H1 (cell line): ENCODE results near the gene CKLF. TPM values are rescaled to one million over a fixed set of nuclear protein-coding genes. Genes with fewer than 3 reads are reported as not detected.

Experiments
- CTCF ChIA-PET: fragments of 300-600 bp; sonication (Branson Sonifier 250); formaldehyde crosslinking; loops from one replicate; lab custom pipeline; 2021; ENCODE audit not compliant: partially characterized antibody; lab: Charles Lee
- POLR2A ChIA-PET: fragments of 300-600 bp; sonication (Branson Sonifier 250); formaldehyde crosslinking; loops from one replicate; lab custom pipeline; 2021; ENCODE audit warnings: inconsistent platforms; ENCODE audit not compliant: partially characterized antibody; lab: Charles Lee
- DNase-seq, 2 experiments: peaks; one replicate each; pipeline versions ENCODE4 v3.0.0 to v3.0.0-alpha.2; 2010 to 2022; ENCODE audit warnings: low spot score in 2 of 2, low read depth in 1 of 2, mixed read lengths in 1 of 2
- FAIRE-seq: peaks from 2 replicates; lab custom pipeline; 2011; peaks lifted over from hg19 to GRCh38; lab: Jason Lieb, UNC
- H2AFZ ChIP-seq: 2 replicates; pipeline ENCODE4 v1.8.1; 2012; ENCODE audit warnings: low read length, inconsistent platforms
- H2AK5ac ChIP-seq: 2 replicates; pipeline ENCODE4 v1.6.1; 2013; ENCODE audit warnings: low read depth, low read length
- H2BK120ac ChIP-seq: replicated peaks from 2 replicates; pipeline ENCODE3; 2013; ENCODE audit warnings: low read depth, low read length, inconsistent platforms
- H2BK12ac ChIP-seq: 2 replicates; pipeline ENCODE4 v1.6.1; 2013; ENCODE audit warnings: low read depth, low read length
- H2BK15ac ChIP-seq: 2 replicates; pipeline ENCODE4 v1.6.1; 2013; ENCODE audit warnings: low read length
- H2BK20ac ChIP-seq: 2 replicates; pipeline ENCODE4 v1.6.1; 2013; ENCODE audit warnings: low read length
- H2BK5ac ChIP-seq: 2 replicates; pipeline ENCODE4 v1.6.1; 2013; ENCODE audit warnings: low read depth, low read length
- H3K14ac ChIP-seq: 2 replicates; pipeline ENCODE4 v1.6.1; 2013; ENCODE audit warnings: inconsistent platforms; ENCODE audit not compliant: insufficient read length
- H3K18ac ChIP-seq: 2 replicates; pipeline ENCODE4 v1.6.1; 2013; ENCODE audit warnings: low read length; ENCODE audit errors: extremely low read depth
- H3K23ac ChIP-seq: 2 replicates; pipeline ENCODE4 v1.6.1; 2013; ENCODE audit warnings: inconsistent platforms; ENCODE audit not compliant: insufficient read length
- H3K23me2 ChIP-seq: 2 replicates; pipeline ENCODE4 v1.6.1; 2013; ENCODE audit warnings: low read depth, low read length
- H3K27ac ChIP-seq: 2 replicates; pipeline ENCODE4 v1.6.1; 2011; ENCODE audit warnings: low read depth, low read length, inconsistent platforms
- H3K27me3 ChIP-seq, 4 experiments: replicated peaks in 1 of 4; 1 replicate in 1 of 4; 2 replicates in 3 of 4; pipeline versions ENCODE4 v1.6.1 to v1.8.1; 2011 to 2013; ENCODE audit warnings: low read length in 3 of 4, mild to moderate bottlenecking in 3 of 4, inconsistent platforms in 2 of 4, mixed read lengths in 2 of 4, moderate library complexity in 1 of 4; ENCODE audit not compliant: control insufficient read depth in 3 of 4, insufficient read depth in 3 of 4; ENCODE audit errors: extremely low read depth in 1 of 4
- H3K36me3 ChIP-seq, 4 experiments: 2 replicates each; pipeline versions ENCODE4 v1.6.1 to v1.8.1; 2011 to 2013; ENCODE audit warnings: mild to moderate bottlenecking in 4 of 4, low read length in 3 of 4, moderate library complexity in 2 of 4, control low read depth in 1 of 4, inconsistent platforms in 1 of 4; ENCODE audit not compliant: insufficient read depth in 4 of 4, control insufficient read depth in 2 of 4
- H3K4ac ChIP-seq: replicated peaks from 2 replicates; pipeline ENCODE3; 2013; ENCODE audit warnings: low read length, low read depth, mixed read lengths, inconsistent platforms; ENCODE audit not compliant: insufficient read length
- H3K4me1 ChIP-seq, 4 experiments: replicated peaks in 1 of 4; 1 replicate in 1 of 4; 2 replicates in 3 of 4; pipeline versions ENCODE4 v1.6.1 to v1.8.1; 2011 to 2013; ENCODE audit warnings: low read length in 3 of 4, inconsistent platforms in 2 of 4, mixed read lengths in 1 of 4; ENCODE audit not compliant: insufficient read depth in 4 of 4, control insufficient read depth in 3 of 4
- H3K4me2 ChIP-seq, 2 experiments: 2 replicates each; pipeline versions ENCODE4 v1.6.1 to v1.8.1; 2011 to 2013; ENCODE audit warnings: low read depth in 2 of 2, low read length in 2 of 2, control low read depth in 1 of 2, inconsistent platforms in 1 of 2, mild to moderate bottlenecking in 1 of 2; ENCODE audit not compliant: insufficient read depth in 1 of 2
- H3K4me3 ChIP-seq, 4 experiments: fragments of 200-600, 300-600 bp in 1 of 4; sonication (generic), shearing (Covaris generic), sonication (Bioruptor Twin) in 1 of 4; 2 replicates each; pipeline versions ENCODE4 v1.5.1 to v1.8.1; 2011 to 2016; ENCODE audit warnings: low read length in 4 of 4, low read depth in 3 of 4, control low read depth in 2 of 4, inconsistent platforms in 2 of 4, mild to moderate bottlenecking in 2 of 4, mixed read lengths in 1 of 4, moderate library complexity in 1 of 4; ENCODE audit not compliant: insufficient read depth in 2 of 4; ENCODE audit errors: extremely low read depth in 1 of 4
- H3K56ac ChIP-seq: replicated peaks from 2 replicates; pipeline ENCODE3; 2013; ENCODE audit warnings: low read depth, mild to moderate bottlenecking, mixed read lengths, low read length, inconsistent platforms; ENCODE audit not compliant: insufficient read length
- H3K79me1 ChIP-seq: 2 replicates; pipeline ENCODE4 v1.6.1; 2013; ENCODE audit warnings: low read depth, low read length, control low read depth
- H3K79me2 ChIP-seq, 2 experiments: 2 replicates each; pipeline versions ENCODE4 v1.6.1 to v1.8.1; 2012 to 2013; ENCODE audit warnings: low read length in 2 of 2, mild to moderate bottlenecking in 2 of 2, inconsistent platforms in 1 of 2; ENCODE audit not compliant: insufficient read depth in 2 of 2, control insufficient read depth in 1 of 2
- H3K9ac ChIP-seq, 4 experiments: replicated peaks in 1 of 4; 1 replicate in 1 of 4; 2 replicates in 3 of 4; pipeline versions ENCODE4 v1.6.1 to v1.8.1; 2011 to 2013; ENCODE audit warnings: low read depth in 3 of 4, low read length in 3 of 4, control low read depth in 2 of 4, mild to moderate bottlenecking in 2 of 4, moderate library complexity in 2 of 4, inconsistent platforms in 1 of 4; ENCODE audit errors: extremely low read depth in 1 of 4
- H3K9me3 ChIP-seq, 2 experiments: 2 replicates each; pipeline versions ENCODE4 v1.6.1 to v1.8.1; 2012 to 2013; ENCODE audit warnings: mild to moderate bottlenecking in 2 of 2, moderate library complexity in 2 of 2, control low read depth in 1 of 2, inconsistent platforms in 1 of 2, low read depth in 1 of 2, low read length in 1 of 2, mixed read lengths in 1 of 2; ENCODE audit not compliant: insufficient read depth in 2 of 2
- H4K20me1 ChIP-seq, 2 experiments: replicated peaks in 1 of 2; 2 replicates each; pipeline versions ENCODE3 to v1.8.1; 2011 to 2013; ENCODE audit warnings: inconsistent platforms in 2 of 2, low read length in 2 of 2, mild to moderate bottlenecking in 1 of 2; ENCODE audit not compliant: insufficient read depth in 2 of 2, control insufficient read depth in 1 of 2
- H4K5ac ChIP-seq: 2 replicates; pipeline ENCODE4 v1.6.1; 2013; ENCODE audit warnings: low read length, low read depth, mixed read lengths, inconsistent platforms; ENCODE audit not compliant: insufficient read length
- H4K8ac ChIP-seq: 2 replicates; pipeline ENCODE4 v1.8.0; 2013; ENCODE audit warnings: mild to moderate bottlenecking, moderate library complexity, low read length, inconsistent platforms; ENCODE audit not compliant: insufficient read depth; ENCODE audit errors: extremely low read depth
- H4K91ac ChIP-seq: replicated peaks from 2 replicates; pipeline ENCODE3; 2013; ENCODE audit warnings: low read length, mixed read lengths, inconsistent platforms; ENCODE audit not compliant: insufficient read length
- ASH2L ChIP-seq: fragments of 200-600, 300-600 bp; sonication (generic); IDR thresholded peaks from one replicate; pipeline ENCODE4 v1.7.1; 2017; ENCODE audit warnings: low read length
- CBX5 ChIP-seq: fragments of 300-800, 300-1000 bp; sonication (generic); IDR thresholded peaks from 2 replicates; pipeline ENCODE4 v1.7.1; 2016; ENCODE audit warnings: antibody characterized with exemption, low read length, low read depth
- CBX8 ChIP-seq: fragments of 300-800, 300-1000 bp; sonication (generic); IDR thresholded peaks from 2 replicates; pipeline ENCODE4 v1.7.1; 2016; ENCODE audit warnings: low read depth, low read length, borderline replicate concordance
- EZH2 ChIP-seq: fragments of 200-600 bp; sonication (generic); IDR thresholded peaks from 2 replicates; pipeline ENCODE4 v1.7.1; 2012; ENCODE audit warnings: low read depth, mild to moderate bottlenecking, moderate library complexity, low read length, inconsistent platforms; ENCODE audit not compliant: severe bottlenecking
- GTF2F1 ChIP-seq: IDR thresholded peaks from 2 replicates; pipeline ENCODE4 v1.6.1; 2012; ENCODE audit warnings: low read depth, low read length, improper control_type of control experiment, borderline replicate concordance
- HDAC6 ChIP-seq: IDR thresholded peaks from one replicate; pipeline ENCODE4 v1.7.1; 2012; ENCODE audit warnings: low read depth, mild to moderate bottlenecking, inconsistent platforms, low read length, moderate library complexity
- KDM4A ChIP-seq: IDR thresholded peaks from one replicate; pipeline ENCODE4 v1.7.1; 2012; ENCODE audit warnings: low read depth, mild to moderate bottlenecking, moderate library complexity, low read length, inconsistent platforms; ENCODE audit not compliant: severe bottlenecking
- NANOG ChIP-seq: IDR thresholded peaks from 2 replicates; pipeline ENCODE4 v1.6.1; 2011; ENCODE audit warnings: low read length, low read depth, mild to moderate bottlenecking, inconsistent platforms; ENCODE audit not compliant: insufficient read depth, poor library complexity, severe bottlenecking
- POLR2A ChIP-seq, 2 experiments: IDR thresholded peaks; 1 replicate in 1 of 2; 2 replicates in 1 of 2; pipeline ENCODE4 v1.6.1; 2011; ENCODE audit warnings: low read depth in 2 of 2, low read length in 2 of 2, mild to moderate bottlenecking in 2 of 2; ENCODE audit errors: control extremely low read depth in 1 of 2
- POU5F1 ChIP-seq: IDR thresholded peaks from 2 replicates; pipeline ENCODE4 v1.6.1; 2011; ENCODE audit warnings: low read depth, mild to moderate bottlenecking, low read length, moderate library complexity
- SAP30 ChIP-seq: fragments of 300-600 bp; sonication (generic); IDR thresholded peaks from 2 replicates; pipeline ENCODE4 v1.7.1; 2012; ENCODE audit warnings: low read length, moderate library complexity, mild to moderate bottlenecking, inconsistent platforms; ENCODE audit not compliant: insufficient read depth, insufficient replicate concordance
- SIX5 ChIP-seq: IDR thresholded peaks from 2 replicates; pipeline ENCODE4 v1.6.1; 2011; ENCODE audit warnings: mild to moderate bottlenecking, low read depth, low read length
- TEAD4 ChIP-seq: IDR thresholded peaks from 2 replicates; pipeline ENCODE4 v1.6.1; 2012; ENCODE audit warnings: low read depth, low read length, inconsistent platforms, mixed read lengths
- USF2 ChIP-seq: IDR thresholded peaks from 2 replicates; pipeline ENCODE4 v1.6.1; 2011; ENCODE audit warnings: low read length, improper control_type of control experiment
- WGBS, 2 experiments: shearing (Covaris generic) in 1 of 2; methylation state at CpG; one replicate each; pipeline versions ENCODE4 v1.1.6 to v1.1.7; 2013 to 2015; ENCODE audit warnings: low lambda C conversion rate in 2 of 2, mixed read lengths in 2 of 2, inconsistent platforms in 1 of 2, low coverage in 1 of 2, missing lambda C conversion rate in 1 of 2; ENCODE audit not compliant: insufficient replicate concordance in 2 of 2, insufficient coverage in 1 of 2, insufficient read length in 1 of 2; ENCODE audit errors: extremely low coverage in 1 of 2, missing lambda C conversion rate in 1 of 2; 5-methylcytosine and 5-hydroxymethylcytosine counted together
- polyA plus RNA-seq, 7 experiments: library from polyadenylated mRNA; depleted of rRNA in 3 of 7; stranded (reverse) in 5 of 7; unstranded in 2 of 7; fragments of >200 nt in 5 of 7; fragments of 200-250 nt in 2 of 7; gene quantifications; 1 replicate in 5 of 7; 2 replicates in 1 of 7; 4 replicates in 1 of 7; pipeline versions ENCODE4 v1.2.1 to v1.2.3, GENCODE V29; 2011 to 2013; ENCODE audit warnings: missing spikeins in 2 of 7, mixed read lengths in 2 of 7
- total RNA-seq: library from RNA; stranded (reverse); fragmentation: NEBNext Ultra II Directional; extraction: Animal tissue kit (Norgen Biotek cat#: 25700); gene quantifications from 2 replicates; pipeline ENCODE4 v1.2.1, GENCODE V29; 2021

CKLF gene
- total and polyA plus RNA-seq, 2 of the 8 experiments (the other 6 are each of a cell fraction or from before 2014, with no cell fraction given): 21.1 to 63.5 TPM

GRCh38 chr16:66529475-66529874 lies 22.9 kb upstream of the CKLF start:
- Histone ChIP-seq H4K91ac (no peak overlapping the region), H2AK5ac (no peak overlapping the region), H3K9ac (no peak overlapping the region), H2BK5ac (no peak overlapping the region), H3K4me3 (no peak overlapping the region), H4K8ac (no peak overlapping the region), H2BK12ac (no peak overlapping the region), H3K23me2 (no peaks in the 10 kb centered on the region), H3K18ac (no peak overlapping the region), H3K36me3 (no peaks in the 10 kb centered on the region), H2BK15ac (no peak overlapping the region), H3K27ac (no peak overlapping the region), H3K4ac (no peak overlapping the region), H3K56ac (no peak overlapping the region), H2BK120ac (no peak overlapping the region), H3K4me1 (no peaks in the 10 kb centered on the region), H3K27me3 (no peaks in the 10 kb centered on the region), H3K79me1 (no peaks in the 10 kb centered on the region), H4K20me1 (no peaks in the 10 kb centered on the region), H3K23ac (no peak overlapping the region), H3K14ac (no peak overlapping the region), H3K4me2 (no peak overlapping the region), H4K5ac (no peak overlapping the region), H2BK20ac (no peak overlapping the region), H2AFZ (no peak overlapping the region), H3K79me2 (no peaks in the 10 kb centered on the region), H3K9me3 (no peaks in the 10 kb centered on the region)
- ChIA-PET POLR2A (interaction anchor here (1.1 to 2.5 kb wide), 3 partner anchors 13 to 70 kb away, joined by 3 to 6 read pairs (median 4); no protein-coding TSS in a partner anchor), CTCF (interaction anchor here (0.5 to 2.3 kb wide), 4 partner anchors 52 to 244 kb away, joined by 3 to 7 read pairs (median 4); no protein-coding TSS in a partner anchor)
- no peak for DNase-seq
- WGBS, 2 experiments: 84% methylated on average over 6 of the region's 6 CpGs; no CpG with 5 or more reads in 1 of the 2 experiments
- FAIRE-seq: no peak
- TF ChIP-seq POU5F1: no peak
- no peak for TF ChIP-seq SAP30
- TF ChIP-seq EZH2: no peak
- TF ChIP-seq CBX8: no peak
- no peak for TF ChIP-seq CBX5
- TF ChIP-seq ASH2L: no peak
- no peak for TF ChIP-seq GTF2F1
- no peak for TF ChIP-seq USF2
- no peak for TF ChIP-seq TEAD4
- no peak for TF ChIP-seq SIX5
- TF ChIP-seq POLR2A (IDR thresholded peaks at IDR 0.05; ENCODE audit: control extremely low read depth in 1 of 2, low read depth in 2 of 2, low read length in 2 of 2): no peak
- TF ChIP-seq HDAC6: no peak
- TF ChIP-seq KDM4A: no peak
- no peak for TF ChIP-seq NANOG
